Activated CD4-positive, alpha-beta memory T cell treated with anti-CD3 and anti-CD28 coated beads, Interleukin-2, amount 10 ng/mL, durations not matched to agents 7 days and 5 days (primary cell): ENCODE measurements around the gene PRKCA. TPM values are rescaled to one million over a fixed set of nuclear protein-coding genes. Genes with fewer than 3 reads are reported as not detected.

Source experiments
- CTCF ChIA-PET: fragments of 350-600 bp; sonication (Branson Sonifier 250); formaldehyde crosslinking; loops from one replicate; lab custom pipeline; 2021; ENCODE audit warnings: antibody characterized with exemption, inconsistent platforms; lab: Charles Lee
- POLR2A ChIA-PET: fragments of 350-600 bp; sonication (Branson Sonifier 250); formaldehyde crosslinking; loops from one replicate; lab custom pipeline; 2021; ENCODE audit warnings: antibody characterized with exemption; lab: Charles Lee
- DNase-seq: peaks from one replicate; pipeline ENCODE4 v3.0.0-alpha.2; 2020
- H3K27ac Mint-ChIP-seq: one replicate; pipeline ENCODE4 v1.8.0; 2021; ENCODE audit warnings: mild to moderate bottlenecking, mixed read lengths
- H3K27me3 Mint-ChIP-seq: one replicate; pipeline ENCODE4 v1.8.0; 2021; ENCODE audit warnings: mixed read lengths
- H3K36me3 Mint-ChIP-seq: one replicate; pipeline ENCODE4 v1.8.0; 2021; ENCODE audit warnings: low read depth, mixed read lengths
- H3K4me1 Mint-ChIP-seq: one replicate; pipeline ENCODE4 v1.8.0; 2021; ENCODE audit warnings: mixed read lengths
- H3K4me3 Mint-ChIP-seq: one replicate; pipeline ENCODE4 v1.8.0; 2021; ENCODE audit warnings: mild to moderate bottlenecking, mixed read lengths
- H3K9me3 Mint-ChIP-seq: one replicate; pipeline ENCODE4 v1.8.0; 2021; ENCODE audit warnings: mixed read lengths
- total RNA-seq, 2 experiments: library from RNA; stranded (reverse); gene quantifications; one replicate each; pipeline ENCODE4 v1.2.3, GENCODE V29; 2021

Gene PRKCA
- total RNA-seq, 2 experiments from 2014 or later, result 57.6 to 61.3 TPM

DNA sequence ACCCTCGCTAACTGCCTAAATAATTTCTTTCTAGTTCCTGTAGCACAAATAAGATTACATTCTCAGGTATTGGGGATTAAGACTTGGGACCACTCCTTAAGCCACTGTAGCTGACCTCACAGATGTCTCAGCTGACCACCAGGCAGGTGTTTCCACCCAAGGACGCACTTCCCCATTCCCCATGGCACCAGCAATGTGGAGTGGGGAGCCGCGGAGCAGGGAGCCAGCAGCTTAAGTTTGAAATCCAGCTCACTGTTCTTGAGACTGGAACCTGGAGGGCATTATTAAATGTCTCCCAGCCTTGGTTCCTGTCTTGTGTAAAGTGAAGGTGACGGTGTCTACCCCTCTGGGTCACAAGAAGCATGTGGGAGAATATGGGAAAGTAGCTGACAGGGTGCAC is 283.1 kb downstream of the PRKCA start:
- ChIA-PET CTCF (no interaction called here), POLR2A (no interaction called here)
- peaks cover 6% of the 10 kb centered on the region for H3K9me3 Mint-ChIP-seq
- H3K27me3 Mint-ChIP-seq, result no peaks in the 10 kb centered on the region
- no peak overlapping the region for H3K4me3 Mint-ChIP-seq
- H3K27ac Mint-ChIP-seq, result no peak overlapping the region
- peaks cover 7% of the 10 kb centered on the region for H3K4me1 Mint-ChIP-seq
- DNase-seq, result no peak
- H3K36me3 Mint-ChIP-seq, result peaks cover 18% of the 10 kb centered on the region

DNA sequence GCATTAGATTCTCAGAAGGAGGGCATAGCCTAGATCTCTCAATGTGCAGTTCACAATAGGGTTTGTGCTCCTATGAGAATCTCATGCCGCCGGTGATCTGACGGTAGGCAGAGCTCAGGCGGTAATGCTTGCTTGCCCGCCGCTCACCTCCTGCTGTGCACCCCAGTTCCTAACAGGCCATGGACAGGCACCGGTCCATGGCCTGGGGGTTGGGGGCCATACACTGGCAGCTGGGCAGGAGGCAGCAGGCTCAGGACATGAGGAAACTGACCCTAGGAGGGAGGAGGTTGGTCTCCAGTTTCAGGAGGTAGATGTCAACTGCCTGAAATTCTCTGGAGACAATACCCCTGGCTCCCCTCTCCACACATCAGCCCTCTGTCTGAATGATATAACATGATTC is 287.5 kb downstream of the PRKCA start:
- Mint-ChIP-seq H3K4me1 (peaks cover 7% of the 10 kb centered on the region), H3K9me3 (no peaks in the 10 kb centered on the region), H3K4me3 (no peak overlapping the region), H3K27ac (no peak overlapping the region), H3K36me3 (peaks cover 13% of the 10 kb centered on the region), H3K27me3 (no peaks in the 10 kb centered on the region)
- ChIA-PET POLR2A (no interaction called here), CTCF (no interaction called here)
- DNase-seq, result no peak

- H3K4me1 Mint-ChIP-seq, result peaks cover 4% of the 10 kb centered on the region
- no peaks in the 10 kb centered on the region for H3K9me3 Mint-ChIP-seq
- H3K4me3 Mint-ChIP-seq, result no peak overlapping the region
- peaks cover 13% of the 10 kb centered on the region for H3K36me3 Mint-ChIP-seq
- no peak overlapping the region for H3K27ac Mint-ChIP-seq
- no peaks in the 10 kb centered on the region for H3K27me3 Mint-ChIP-seq
- POLR2A ChIA-PET, result no interaction called here
- CTCF ChIA-PET, result no interaction called here
- no peak for DNase-seq
Observed at GRCh38 chr17:66593116-66593515, 290.7 kb downstream of the PRKCA start.

DNA sequence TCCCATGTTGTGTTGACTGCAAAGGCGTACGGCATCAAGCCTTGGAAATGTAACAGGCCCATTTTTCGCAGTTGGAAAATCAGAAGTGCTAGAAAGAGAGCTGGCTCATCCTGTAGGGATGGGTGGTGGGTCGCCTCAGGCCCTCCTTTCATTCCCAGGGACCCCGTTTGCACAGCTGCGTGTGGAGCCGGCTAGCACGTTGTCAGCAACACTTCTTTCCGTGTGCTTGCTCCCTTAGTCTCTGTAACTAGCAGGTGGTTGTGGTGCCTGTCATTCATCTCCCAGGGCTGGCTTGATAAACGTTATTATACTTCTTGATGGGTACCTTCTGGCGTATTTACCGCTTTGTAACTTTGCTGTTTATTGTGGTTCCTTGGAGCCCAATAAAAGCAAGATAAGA is 293.5 kb downstream of the PRKCA start:
- no peak for DNase-seq
- Mint-ChIP-seq H3K36me3 (peaks cover 7% of the 10 kb centered on the region), H3K4me1 (no peaks in the 10 kb centered on the region), H3K27me3 (no peaks in the 10 kb centered on the region), H3K27ac (no peak overlapping the region), H3K9me3 (no peaks in the 10 kb centered on the region), H3K4me3 (no peak overlapping the region)
- ChIA-PET POLR2A (no interaction called here), CTCF (no interaction called here)

- DNase-seq, result no peak
- Mint-ChIP-seq H3K27ac (no peak overlapping the region), H3K36me3 (peaks cover 17% of the 10 kb centered on the region), H3K27me3 (no peaks in the 10 kb centered on the region), H3K9me3 (peaks cover 3% of the 10 kb centered on the region), H3K4me3 (no peak overlapping the region), H3K4me1 (no peaks in the 10 kb centered on the region)
- ChIA-PET POLR2A (no interaction called here), CTCF (no interaction called here)
Observed at GRCh38 chr17:66602659-66603384, 300.4 kb downstream of the PRKCA start.

DNA sequence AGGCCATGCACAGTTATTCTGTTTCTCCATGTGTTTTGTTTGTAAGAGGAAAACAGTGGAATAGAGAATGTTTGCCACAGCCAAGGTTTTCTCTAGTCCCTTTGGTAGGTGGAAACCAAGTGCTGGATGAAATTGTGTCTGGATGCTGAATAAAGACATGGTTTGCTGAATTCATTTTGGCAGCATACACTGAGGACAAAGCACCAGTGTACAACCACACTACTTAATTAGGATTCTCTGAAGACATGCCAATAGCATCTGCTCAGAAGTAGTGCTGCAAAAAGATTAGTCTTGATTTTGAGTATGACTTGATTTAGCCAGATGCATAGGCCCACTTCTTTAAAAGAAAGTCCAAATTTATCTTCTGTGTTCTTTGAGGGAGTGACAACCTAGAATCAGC is 302.0 kb downstream of the PRKCA start:
- Mint-ChIP-seq H3K4me3 (no peak overlapping the region), H3K9me3 (peaks cover 13% of the 10 kb centered on the region)
- DNase-seq, result no peak

DNA sequence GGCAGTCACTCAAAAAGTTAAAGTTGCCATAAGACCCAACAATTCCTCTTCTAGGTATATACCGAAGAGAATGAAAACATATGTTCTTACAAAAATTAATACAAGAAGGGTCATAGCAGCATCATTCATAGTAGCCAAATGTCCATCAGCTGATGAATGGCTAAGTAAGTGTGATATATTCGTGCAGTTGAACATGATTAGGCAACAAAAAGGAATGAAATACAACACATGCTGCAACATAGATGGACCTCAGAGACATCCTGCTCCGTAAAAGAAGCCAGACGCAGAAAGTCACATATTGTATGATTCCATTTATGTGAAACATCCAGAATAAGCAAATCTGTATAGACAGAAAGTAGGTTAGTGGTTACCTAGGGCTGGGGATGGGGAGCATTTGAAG is 303.1 kb downstream of the PRKCA start:
- Mint-ChIP-seq H3K27me3 (no peaks in the 10 kb centered on the region), H3K27ac (no peak overlapping the region), H3K9me3 (peaks cover 22% of the 10 kb centered on the region), H3K36me3 (peaks cover 44% of the 10 kb centered on the region), H3K4me1 (peaks cover 14% of the 10 kb centered on the region), H3K4me3 (no peak overlapping the region)
- ChIA-PET CTCF (no interaction called here), POLR2A (no interaction called here)
- DNase-seq, result no peak

More for the DNA sequence above, 302.0 kb downstream of the PRKCA start:
- ChIA-PET CTCF (no interaction called here), POLR2A (no interaction called here)
- H3K27me3 Mint-ChIP-seq, result no peaks in the 10 kb centered on the region
- H3K4me1 Mint-ChIP-seq, result peaks cover 4% of the 10 kb centered on the region
- peaks cover 32% of the 10 kb centered on the region for H3K36me3 Mint-ChIP-seq
- H3K27ac Mint-ChIP-seq, result no peak overlapping the region

DNA sequence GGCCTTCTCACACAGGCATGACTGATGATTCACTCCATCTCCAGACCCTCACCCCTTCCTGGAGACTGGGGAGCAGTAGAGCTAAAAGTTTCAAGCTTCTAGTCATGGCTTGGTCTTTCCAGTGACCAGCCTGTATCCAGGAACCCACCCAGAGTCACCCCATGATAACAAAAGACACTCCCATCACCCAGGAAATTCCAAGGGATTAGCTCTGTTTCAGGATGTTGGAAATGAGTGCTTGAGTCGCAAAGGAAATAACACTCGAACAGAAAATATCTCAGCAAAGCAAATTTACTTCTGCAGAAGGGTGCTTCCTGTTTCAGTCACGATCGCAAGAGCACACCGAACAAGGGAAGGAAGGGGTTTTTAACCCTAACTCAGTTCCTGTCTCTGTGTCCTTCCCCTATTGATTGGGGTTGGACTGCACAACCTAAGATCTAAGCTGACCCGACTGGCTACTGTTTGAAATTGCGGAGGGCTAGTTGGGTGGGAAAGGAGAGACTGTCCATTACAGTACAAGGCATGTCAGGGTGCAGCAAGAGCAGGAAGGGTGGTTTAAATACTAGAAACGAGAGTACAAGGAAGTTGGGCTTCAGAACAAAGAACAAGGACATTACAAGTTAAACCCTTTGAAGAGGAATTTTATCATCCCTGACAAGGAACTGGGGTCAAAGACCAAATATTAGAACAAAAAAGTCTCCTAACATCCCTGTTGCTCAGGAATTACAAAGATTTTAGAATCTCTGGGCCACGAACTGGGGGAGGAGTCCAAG is 308.1 kb downstream of the PRKCA start:
- no peak overlapping the region for H3K4me3 Mint-ChIP-seq
- CTCF ChIA-PET, result no interaction called here
- H3K27ac Mint-ChIP-seq, result peak overlapping the region; percentile 68
- H3K36me3 Mint-ChIP-seq, result peaks cover 48% of the 10 kb centered on the region
- no peak for DNase-seq
- H3K4me1 Mint-ChIP-seq, result peaks cover 27% of the 10 kb centered on the region
- peaks cover 33% of the 10 kb centered on the region for H3K9me3 Mint-ChIP-seq
- POLR2A ChIA-PET, result no interaction called here
- H3K27me3 Mint-ChIP-seq, result no peaks in the 10 kb centered on the region

- Mint-ChIP-seq H3K4me1 (peaks cover 28% of the 10 kb centered on the region), H3K27ac (no peak overlapping the region), H3K9me3 (peaks cover 30% of the 10 kb centered on the region), H3K36me3 (peaks cover 49% of the 10 kb centered on the region), H3K4me3 (no peak overlapping the region), H3K27me3 (no peaks in the 10 kb centered on the region)
- no peak for DNase-seq
- ChIA-PET CTCF (no interaction called here), POLR2A (no interaction called here)
Observed at GRCh38 chr17:66611397-66611796, 309.0 kb downstream of the PRKCA start.

DNA sequence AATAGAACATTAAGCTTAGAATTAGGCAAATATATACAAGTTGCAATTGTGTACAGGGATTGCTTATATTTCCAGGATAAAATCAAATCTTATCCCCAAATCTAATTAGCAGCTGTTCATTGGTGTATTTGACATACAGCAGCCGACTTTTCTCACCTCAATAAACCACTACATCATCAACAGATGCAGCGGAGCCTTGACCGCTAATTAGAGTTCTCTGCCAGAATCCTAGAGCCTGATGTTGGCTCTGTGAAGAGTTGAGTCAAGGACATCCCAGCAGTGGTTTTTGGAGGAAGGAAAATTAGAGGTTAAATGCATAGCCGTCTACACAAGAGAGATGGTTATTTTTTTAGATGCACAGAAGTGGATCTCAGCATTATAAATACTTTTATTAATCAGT is 310.6 kb downstream of the PRKCA start:
- DNase-seq, result no peak
- H3K27me3 Mint-ChIP-seq, result no peaks in the 10 kb centered on the region
- H3K27ac Mint-ChIP-seq, result no peak overlapping the region
- POLR2A ChIA-PET, result no interaction called here
- peaks cover 30% of the 10 kb centered on the region for H3K9me3 Mint-ChIP-seq
- peaks cover 46% of the 10 kb centered on the region for H3K36me3 Mint-ChIP-seq
- H3K4me1 Mint-ChIP-seq, result peaks cover 38% of the 10 kb centered on the region
- no peak overlapping the region for H3K4me3 Mint-ChIP-seq
- CTCF ChIA-PET, result no interaction called here

DNA sequence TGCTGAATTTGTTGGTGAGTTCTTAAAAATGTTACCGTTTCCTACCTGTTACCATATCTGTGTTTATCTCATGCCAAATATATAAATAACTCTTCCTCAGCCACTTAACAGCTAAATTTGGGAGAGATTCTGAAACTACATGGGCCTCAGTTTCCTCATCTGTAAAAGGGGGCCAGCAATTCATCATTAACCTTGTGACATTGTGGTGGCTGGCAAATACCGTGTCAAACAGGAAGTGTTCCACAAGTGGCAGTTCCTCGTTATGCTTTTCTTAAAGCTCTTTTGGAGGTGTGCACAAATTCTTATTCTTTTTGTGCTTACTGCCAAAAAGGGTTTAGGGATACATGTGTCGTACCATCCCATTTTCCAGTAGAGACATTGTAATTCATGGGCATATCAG is 312.1 kb downstream of the PRKCA start:
- H3K27ac Mint-ChIP-seq, result no peak overlapping the region
- DNase-seq, result no peak
- H3K9me3 Mint-ChIP-seq, result peaks cover 19% of the 10 kb centered on the region
- CTCF ChIA-PET, result no interaction called here
- H3K27me3 Mint-ChIP-seq, result no peaks in the 10 kb centered on the region
- H3K4me3 Mint-ChIP-seq, result no peak overlapping the region
- H3K36me3 Mint-ChIP-seq, result peaks cover 31% of the 10 kb centered on the region
- POLR2A ChIA-PET, result no interaction called here
- H3K4me1 Mint-ChIP-seq, result peaks cover 33% of the 10 kb centered on the region

DNA sequence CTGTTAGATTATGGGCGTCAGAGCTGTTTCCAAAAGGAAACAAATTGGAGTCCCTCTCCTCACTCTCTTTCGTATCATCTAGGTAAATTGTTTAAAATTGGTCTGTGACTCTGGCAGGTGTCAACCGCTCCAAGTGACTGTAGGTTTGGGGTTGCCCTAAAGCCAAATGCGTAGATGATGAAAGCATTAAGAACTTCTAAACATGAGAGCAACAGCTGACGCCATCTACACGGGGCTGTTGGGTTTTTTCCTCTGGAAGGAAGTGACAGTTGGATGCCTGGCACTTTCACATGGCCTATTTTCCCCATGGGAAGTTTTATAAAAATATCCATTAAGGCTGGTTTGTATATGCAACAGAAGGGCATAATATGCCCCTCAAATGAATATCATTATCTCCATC is 316.8 kb downstream of the PRKCA start:
- POLR2A ChIA-PET, result no interaction called here
- CTCF ChIA-PET, result no interaction called here

DNA sequence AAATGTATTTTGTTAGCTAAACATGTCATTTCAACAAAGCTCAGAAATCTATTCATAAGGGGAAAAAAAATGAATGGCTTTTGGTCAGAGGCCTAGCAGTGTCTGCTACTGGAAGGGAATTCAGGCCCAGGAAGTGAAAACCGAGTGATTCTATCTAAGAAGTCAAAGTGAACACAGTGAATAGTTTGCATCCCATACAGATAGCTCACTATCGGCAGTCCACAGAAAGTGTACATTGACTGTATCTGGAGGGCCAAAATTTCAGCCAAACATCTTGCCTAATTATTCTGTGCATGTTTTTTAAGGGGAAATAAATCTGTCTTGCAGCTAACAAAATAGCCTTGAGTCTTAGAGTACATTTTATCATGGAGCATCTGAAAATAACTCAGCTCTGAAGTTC is 318.1 kb downstream of the PRKCA start:
- ChIA-PET CTCF (interaction anchor here (0.7 kb wide), 1 partner anchor 365 kb away, joined by 3 read pairs; no protein-coding TSS in a partner anchor), POLR2A (no interaction called here)
- H3K4me1 Mint-ChIP-seq, result peaks cover 20% of the 10 kb centered on the region
- no peaks in the 10 kb centered on the region for H3K27me3 Mint-ChIP-seq
- DNase-seq, result no peak
- no peaks in the 10 kb centered on the region for H3K9me3 Mint-ChIP-seq
- H3K36me3 Mint-ChIP-seq, result peaks cover 6% of the 10 kb centered on the region
- H3K4me3 Mint-ChIP-seq, result no peak overlapping the region
- no peak overlapping the region for H3K27ac Mint-ChIP-seq

More for the DNA sequence above, 316.8 kb downstream of the PRKCA start:
- Mint-ChIP-seq H3K27me3 (no peaks in the 10 kb centered on the region), H3K36me3 (peaks cover 6% of the 10 kb centered on the region), H3K4me3 (no peak overlapping the region), H3K9me3 (no peaks in the 10 kb centered on the region), H3K27ac (no peak overlapping the region), H3K4me1 (peaks cover 21% of the 10 kb centered on the region)
- no peak for DNase-seq
